Eye (tissue), 1 donor: ENCODE measurements around the gene SELENOM.
"Not testable (repeated sequence)": the region's sequence is repeated elsewhere in the genome, so short reads cannot be mapped to it uniquely, and the experiment has no call there.

ENCODE experiments used
- DNase-seq: peaks from one replicate; pipeline ENCODE4 v3.0.0-alpha.2; 2015

SELENOM gene

DNA sequence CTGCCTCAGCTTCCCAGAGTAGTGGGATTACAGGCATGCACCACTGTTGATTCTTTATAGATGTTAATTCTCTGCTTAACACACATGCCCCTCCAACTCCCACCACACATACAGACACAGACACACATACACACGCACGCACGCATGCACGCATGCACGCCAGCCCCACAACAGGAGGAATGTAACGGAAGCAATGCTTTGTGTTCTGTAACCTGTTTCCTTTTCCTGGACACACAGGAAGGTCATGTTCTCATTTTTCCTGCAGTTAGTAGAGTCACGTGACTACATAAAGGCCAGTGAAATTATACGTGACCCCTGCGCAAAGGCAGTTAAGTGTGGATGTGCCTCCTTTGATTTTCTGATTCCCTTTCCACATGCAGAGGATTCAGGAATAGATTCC is 34.2 kb downstream of the SELENOM start:
- DNase-seq: not testable (repeated sequence)

DNA sequence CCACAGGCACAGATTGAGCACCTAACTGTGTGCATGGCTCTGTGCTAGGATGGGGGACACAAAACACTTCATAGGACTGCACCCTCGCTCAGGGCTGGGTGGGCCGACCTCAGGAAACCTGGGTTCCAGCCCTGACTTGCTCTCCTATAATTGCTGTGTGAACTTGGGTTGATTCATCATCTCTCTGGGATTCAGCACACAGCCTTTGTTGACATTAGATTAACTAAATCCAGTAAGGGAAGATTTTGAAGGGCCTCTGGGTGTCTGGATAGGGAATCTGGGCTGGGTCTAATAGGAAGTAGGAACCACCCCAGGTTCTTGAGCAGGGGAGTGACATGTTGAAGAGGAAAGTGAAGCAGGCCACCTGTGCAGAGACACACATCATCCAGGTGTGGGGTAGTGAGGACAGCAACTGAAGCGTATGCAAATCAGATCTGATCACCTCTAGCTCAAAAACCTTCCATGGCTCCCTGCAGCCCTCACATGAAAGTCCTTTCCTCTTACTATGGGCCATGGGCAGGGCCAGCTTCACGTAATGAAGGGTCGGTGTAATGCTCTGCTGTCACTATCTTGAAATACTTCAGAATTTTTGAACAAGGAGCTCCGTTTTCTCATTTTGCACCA is 37.6 kb downstream of the SELENOM start:
- not testable (repeated sequence) for DNase-seq

DNA sequence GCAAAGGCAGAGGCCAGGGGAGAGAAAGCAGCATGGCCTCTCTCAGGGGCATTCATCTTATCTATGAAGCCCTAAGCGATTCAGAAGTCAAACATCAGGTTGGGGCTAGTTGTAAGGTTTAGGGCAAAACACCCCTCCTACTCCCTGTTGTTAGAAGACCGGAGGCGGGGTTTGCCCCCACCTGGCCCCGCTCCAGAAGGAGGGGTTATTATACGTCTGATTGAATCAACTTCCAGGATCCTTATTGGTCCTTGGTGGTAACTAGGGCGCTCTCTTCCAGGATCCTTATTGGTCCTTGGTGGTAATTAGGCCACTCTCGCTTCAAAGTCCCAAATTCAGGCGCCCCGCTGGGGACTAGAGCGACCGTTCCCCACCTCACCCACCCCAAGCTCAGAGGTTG is 38.4 kb downstream of the SELENOM start:
- no peak for DNase-seq

DNA sequence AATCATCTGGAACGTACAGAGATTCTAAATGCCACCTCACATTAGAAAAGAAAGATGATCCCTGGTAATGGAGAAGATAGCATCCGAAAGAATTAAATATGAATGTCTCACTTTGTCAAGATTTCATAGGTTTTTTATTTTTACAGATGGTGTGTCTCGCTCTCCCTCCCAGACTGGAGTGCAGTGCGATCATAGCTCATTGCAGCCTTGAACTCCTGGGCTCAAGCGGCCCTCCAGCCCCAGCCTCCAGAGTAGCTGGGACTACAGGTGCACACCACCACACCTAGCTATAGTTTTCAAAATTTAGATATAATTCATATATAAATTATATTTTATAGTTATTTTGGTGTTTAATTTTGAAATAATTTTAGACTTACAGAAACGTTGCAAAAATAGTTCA is 43.0 kb downstream of the SELENOM start:
- DNase-seq: no peak

DNA sequence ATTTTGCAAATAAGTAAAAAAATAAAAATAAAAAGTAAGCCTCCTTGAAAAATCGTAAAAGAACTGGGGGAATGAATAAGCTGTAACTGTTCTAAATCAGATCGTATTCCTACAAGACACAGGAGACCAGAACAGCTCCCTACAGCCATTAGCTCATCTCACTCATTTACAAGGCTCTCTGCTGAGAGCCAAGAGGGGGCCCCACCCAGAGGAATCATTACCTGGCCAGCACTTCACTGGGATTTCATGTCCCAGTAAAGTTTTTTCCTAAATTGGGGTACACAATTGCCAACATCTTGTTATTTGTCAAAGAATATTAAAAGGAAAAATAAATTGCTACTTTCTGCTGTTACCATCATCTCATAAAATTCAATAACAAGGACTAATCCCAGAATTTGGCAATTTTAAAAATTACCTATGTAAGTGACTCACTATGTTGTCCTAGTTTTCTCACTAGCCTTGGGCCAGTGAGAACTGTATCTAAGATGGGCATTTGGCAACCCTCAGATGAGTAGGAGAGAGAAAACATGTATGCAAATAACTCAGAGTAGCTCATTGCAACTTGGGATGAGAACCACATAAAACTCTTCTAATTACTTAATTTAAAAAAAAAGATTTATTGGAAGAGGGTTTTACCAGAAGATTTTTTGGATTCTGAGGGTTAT is 44.7 kb downstream of the SELENOM start:
- no peak for DNase-seq

DNA sequence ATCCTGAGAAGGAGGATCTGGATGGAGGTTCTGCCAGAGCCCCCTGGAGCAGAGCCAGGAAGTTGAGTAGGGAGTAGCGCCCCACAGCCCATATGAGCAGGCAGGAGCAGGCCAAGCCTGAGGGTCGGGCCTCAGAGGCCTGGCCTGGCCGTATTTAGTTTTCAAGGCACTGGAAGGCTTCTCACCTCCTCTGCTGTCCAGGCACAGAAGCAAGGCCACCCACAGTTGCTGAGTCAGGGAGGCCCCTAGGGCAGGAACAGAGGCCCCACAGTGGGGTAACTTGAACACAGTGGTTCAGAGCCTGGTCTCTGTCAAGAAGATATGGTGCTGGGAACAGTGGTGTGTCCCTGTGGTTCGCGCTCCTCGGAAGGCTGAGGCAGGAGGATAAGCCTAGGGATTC is 47.7 kb downstream of the SELENOM start:
- DNase-seq: not testable (repeated sequence)

DNA sequence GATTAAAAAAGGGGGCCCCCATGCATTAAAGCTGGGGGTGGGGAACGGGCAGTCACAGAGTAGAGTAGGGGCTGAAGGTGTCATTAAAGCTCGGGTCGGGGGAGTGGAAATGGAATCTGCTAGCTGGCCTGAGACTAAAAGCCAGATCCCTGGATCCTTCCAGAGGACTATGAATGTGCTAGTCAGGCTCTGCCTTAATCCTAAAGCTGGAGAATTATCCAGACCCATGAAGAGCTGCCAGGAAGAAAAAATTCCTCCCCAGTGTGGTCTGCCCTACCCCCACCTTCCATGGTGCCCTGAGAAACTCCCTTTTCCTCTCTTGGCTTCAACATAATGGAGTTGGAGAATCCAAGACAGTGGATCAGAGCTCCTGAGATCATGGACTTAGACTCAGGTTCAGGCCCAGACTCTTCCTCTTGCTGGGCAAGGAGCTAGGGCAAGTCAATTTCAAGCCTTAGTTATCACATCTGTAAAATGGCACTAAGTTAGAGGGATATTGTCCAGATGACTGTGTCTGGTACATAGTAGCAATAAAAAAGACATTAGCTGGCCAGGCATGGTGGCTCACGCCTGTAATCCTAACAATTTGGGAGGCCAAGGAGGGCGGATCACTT is 50.3 kb downstream of the SELENOM start:
- DNase-seq: no peak

DNA sequence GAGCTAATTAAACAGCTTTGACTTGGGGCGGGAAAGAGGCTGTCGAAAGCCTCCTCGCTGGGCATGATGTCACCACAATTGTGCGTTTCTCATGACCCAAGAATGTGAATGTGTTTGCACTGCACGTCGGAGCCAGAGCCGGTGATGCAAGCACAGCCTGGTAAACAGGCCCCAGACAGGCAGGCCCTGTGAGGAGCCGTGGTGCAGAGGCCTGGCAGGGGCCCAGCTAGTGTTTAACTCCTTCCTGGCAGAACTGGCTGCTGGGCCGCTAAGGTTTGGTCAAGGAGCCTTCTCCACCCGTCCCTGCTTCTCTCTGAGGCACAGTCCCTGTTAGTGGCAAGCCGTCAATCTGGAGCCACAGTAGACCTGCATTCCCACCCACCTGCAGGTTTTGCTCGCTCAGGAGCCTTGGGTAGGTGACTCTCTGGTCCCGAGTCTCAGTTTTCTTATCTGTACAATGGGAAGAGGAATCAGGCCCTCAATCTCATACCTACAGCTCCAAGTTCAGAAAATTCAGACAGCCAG is 51.7 kb downstream of the SELENOM start:
- peak; percentile 90 for DNase-seq

DNA sequence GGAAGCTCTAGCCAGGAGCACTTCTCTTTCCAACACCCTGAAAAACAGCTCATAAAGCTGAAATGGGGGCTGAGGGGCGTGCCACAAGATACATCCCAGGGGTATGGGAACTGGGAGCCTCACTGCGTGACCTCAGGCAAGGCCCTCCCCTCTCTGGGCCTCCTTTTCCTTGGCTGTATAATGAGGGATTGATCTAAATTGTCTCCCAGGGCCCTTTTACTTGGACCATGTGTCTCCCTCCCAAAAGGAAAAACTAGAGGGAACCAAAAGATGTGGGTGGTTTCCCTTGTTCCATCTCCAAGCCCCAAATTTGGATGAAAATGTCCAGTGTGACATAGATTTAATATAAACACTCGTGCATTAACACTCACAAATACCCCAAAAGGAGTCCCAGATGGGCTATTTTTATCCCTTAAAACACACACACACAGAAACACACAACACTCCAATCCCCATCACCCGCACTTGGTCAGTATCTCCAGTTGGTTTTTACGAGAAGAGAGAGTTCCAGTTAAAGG is 52.2 kb downstream of the SELENOM start:
- DNase-seq: no peak
